Heart left ventricle (tissue), 13 donors: ENCODE data around the gene ARHGEF28.

Source experiments
- POLR2A ChIP-seq, 2 donors: fragments of 450-650 bp; IDR thresholded peaks; one replicate each; pipeline ENCODE4 v1.6.1; 2017; ENCODE audit warnings: antibody characterized with exemption in 2 of 2, mild to moderate bottlenecking in 2 of 2, moderate library complexity in 2 of 2
- TF ChIP-seq, protein P1 (sequence below), 12 donors: fragments of 200-600 bp; sonication (generic) in 4 of 12; IDR thresholded peaks; one replicate each; pipeline versions ENCODE4 v1.5.0 to v1.8.0; 2018 to 2022; ENCODE audit warnings: antibody characterized with exemption in 12 of 12, mild to moderate bottlenecking in 5 of 12
- donor health status: ischemic (EF 13 %, LVEDD 7.1; RV severe dilation, severe dysfunction).
- donor health status: DM: no; HTN: yes; CAD: no.
- donor health status: DM: no; HTN: no; CAD: no.
- donor health status: ischemic (EF 25% LVEDD 6.9; RV normal size, moderate dysfunction).
- donor health status: ischemic (EF 25% LVEDD 5.7; RV mildly dilated, moderate dysfunction).
- donor health status: ischemic (EF 35%, LVEDD 5.7; RV mildly dilated, moderate dysfunction).
- donor health status: nonischemic (EF 11% LVEDD 7.7; RV severe dilation, severe dysfunction).
- donor health status: DM: yes; HTN: yes; CAD: no.
- donor health status: PGD.
- donor health status: ischemic (EF 29% LVEDD 5.4; RV normal size, mild dysfunction).
- donor health status: nonischemic (EF 23%, LVEDD 6.1; RV moderate dilation, normal function).

GRCh38 chr5:73838901-73839300, 212.9 kb downstream of the ARHGEF28 start:
- TF ChIP-seq, protein P1, sequence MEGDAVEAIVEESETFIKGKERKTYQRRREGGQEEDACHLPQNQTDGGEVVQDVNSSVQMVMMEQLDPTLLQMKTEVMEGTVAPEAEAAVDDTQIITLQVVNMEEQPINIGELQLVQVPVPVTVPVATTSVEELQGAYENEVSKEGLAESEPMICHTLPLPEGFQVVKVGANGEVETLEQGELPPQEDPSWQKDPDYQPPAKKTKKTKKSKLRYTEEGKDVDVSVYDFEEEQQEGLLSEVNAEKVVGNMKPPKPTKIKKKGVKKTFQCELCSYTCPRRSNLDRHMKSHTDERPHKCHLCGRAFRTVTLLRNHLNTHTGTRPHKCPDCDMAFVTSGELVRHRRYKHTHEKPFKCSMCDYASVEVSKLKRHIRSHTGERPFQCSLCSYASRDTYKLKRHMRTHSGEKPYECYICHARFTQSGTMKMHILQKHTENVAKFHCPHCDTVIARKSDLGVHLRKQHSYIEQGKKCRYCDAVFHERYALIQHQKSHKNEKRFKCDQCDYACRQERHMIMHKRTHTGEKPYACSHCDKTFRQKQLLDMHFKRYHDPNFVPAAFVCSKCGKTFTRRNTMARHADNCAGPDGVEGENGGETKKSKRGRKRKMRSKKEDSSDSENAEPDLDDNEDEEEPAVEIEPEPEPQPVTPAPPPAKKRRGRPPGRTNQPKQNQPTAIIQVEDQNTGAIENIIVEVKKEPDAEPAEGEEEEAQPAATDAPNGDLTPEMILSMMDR (IDR thresholded peaks at IDR 0.05), result no peak
- TF ChIP-seq POLR2A (IDR thresholded peaks at IDR 0.05), result no peak
